Body of pancreas (tissue), 4 donors: ENCODE measurements around the gene SRRM2. TPM values are rescaled to one million over a fixed set of nuclear protein-coding genes. Genes with fewer than 3 reads are reported as not detected.

ENCODE experiments used
- ATAC-seq: fragments of 150-250 bp; one replicate; pipeline ENCODE4 v1.9.1; 2016
- DNase-seq, 4 donors: peaks; one replicate each; pipeline ENCODE4 v3.0.0-alpha.2; 2019
- H3K27ac ChIP-seq, 4 donors: fragments of 200-600 bp; sonication (generic); 1 replicate in 3 of 4; 2 replicates in 1 of 4; pipeline versions ENCODE4 v1.5.1 to v1.6.1; 2016 to 2019; ENCODE audit warnings: mild to moderate bottlenecking in 1 of 4, mixed read lengths in 1 of 4, moderate library complexity in 1 of 4
- H3K27me3 ChIP-seq, 2 donors: fragments of 200-600 bp; sonication (generic); one replicate each; pipeline ENCODE4 v1.6.0; 2016; ENCODE audit warnings: mild to moderate bottlenecking in 1 of 2
- H3K36me3 ChIP-seq, 2 donors: fragments of 200-600 bp; sonication (generic); replicated peaks in 1 of 2; 2 replicates each; pipeline ENCODE4 v1.5.1; 2016; ENCODE audit warnings: low read depth in 2 of 2; ENCODE audit not compliant: insufficient read depth in 1 of 2
- H3K4me1 ChIP-seq: fragments of 200-600 bp; sonication (generic); one replicate; pipeline ENCODE4 v1.6.0; 2016
- H3K4me3 ChIP-seq, 2 donors: fragments of 200-600 bp; sonication (generic); 1 replicate in 1 of 2; 2 replicates in 1 of 2; pipeline ENCODE4 v1.5.1; 2016 to 2019
- H3K9me3 ChIP-seq, 3 donors: fragments of 200-600 bp; sonication (generic); 1 replicate in 2 of 3; 2 replicates in 1 of 3; pipeline ENCODE4 v1.5.1; 2016
- POLR2A ChIP-seq, 3 donors: fragments of 450-650 bp; IDR thresholded peaks; one replicate each; pipeline ENCODE4 v1.6.1; 2016; ENCODE audit warnings: antibody characterized with exemption in 3 of 3, mild to moderate bottlenecking in 2 of 3
- WGBS, 2 donors: methylation state at CpG; one replicate each; pipeline ENCODE4 v1.1.5; 2017; 5-methylcytosine and 5-hydroxymethylcytosine counted together
- intact Hi-C: fragments of 100-400 bp; cut with DNase I; formaldehyde crosslinking; loops from one replicate; pipeline ENCODE4 v1.15.1; 2023
- total RNA-seq, 2 donors: library from RNA; depleted of rRNA; stranded (reverse); fragments of >200 nt; gene quantifications; one replicate each; pipeline ENCODE4 v1.1.0, GENCODE V29; 2016
- TF ChIP-seq, protein P1 (sequence below), 7 experiments: fragments of 450-650 bp in 4 of 7; fragments of 200-600 bp in 3 of 7; sonication (generic) in 3 of 7; IDR thresholded peaks; one replicate each; pipeline ENCODE4 v1.5.1; 2016 to 2019; ENCODE audit warnings: antibody characterized with exemption in 7 of 7

Gene SRRM2
- total RNA-seq, 2 donors from 2014 or later: 231 to 1,198 TPM

GRCh38 chr16:2775131-2775716 is 22.8 kb downstream of the SRRM2 start:
- no peak for DNase-seq
- Histone ChIP-seq H3K9me3 (no peaks in the 10 kb centered on the region), H3K4me1 (peaks cover 27% of the 10 kb centered on the region), H3K4me3 (no peak overlapping the region), H3K27ac (no peak overlapping the region), H3K36me3 (peaks cover 8 to 15% of the 10 kb centered on the region in 2 donors), H3K27me3 (no peaks in the 10 kb centered on the region)
- WGBS, 2 donors: 80 to 85% methylated on average over 5 to 7 of the region's 7 CpGs
- intact Hi-C loops: no loop called here
- no peak for TF ChIP-seq POLR2A (IDR thresholded peaks at IDR 0.05)
- TF ChIP-seq, protein P1, sequence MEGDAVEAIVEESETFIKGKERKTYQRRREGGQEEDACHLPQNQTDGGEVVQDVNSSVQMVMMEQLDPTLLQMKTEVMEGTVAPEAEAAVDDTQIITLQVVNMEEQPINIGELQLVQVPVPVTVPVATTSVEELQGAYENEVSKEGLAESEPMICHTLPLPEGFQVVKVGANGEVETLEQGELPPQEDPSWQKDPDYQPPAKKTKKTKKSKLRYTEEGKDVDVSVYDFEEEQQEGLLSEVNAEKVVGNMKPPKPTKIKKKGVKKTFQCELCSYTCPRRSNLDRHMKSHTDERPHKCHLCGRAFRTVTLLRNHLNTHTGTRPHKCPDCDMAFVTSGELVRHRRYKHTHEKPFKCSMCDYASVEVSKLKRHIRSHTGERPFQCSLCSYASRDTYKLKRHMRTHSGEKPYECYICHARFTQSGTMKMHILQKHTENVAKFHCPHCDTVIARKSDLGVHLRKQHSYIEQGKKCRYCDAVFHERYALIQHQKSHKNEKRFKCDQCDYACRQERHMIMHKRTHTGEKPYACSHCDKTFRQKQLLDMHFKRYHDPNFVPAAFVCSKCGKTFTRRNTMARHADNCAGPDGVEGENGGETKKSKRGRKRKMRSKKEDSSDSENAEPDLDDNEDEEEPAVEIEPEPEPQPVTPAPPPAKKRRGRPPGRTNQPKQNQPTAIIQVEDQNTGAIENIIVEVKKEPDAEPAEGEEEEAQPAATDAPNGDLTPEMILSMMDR (IDR thresholded peaks at IDR 0.05): no peak
- ATAC-seq: no peak

GRCh38 chr16:2775765-2776499 is 23.5 kb downstream of the SRRM2 start:
- intact Hi-C loops: no loop called here

DNA sequence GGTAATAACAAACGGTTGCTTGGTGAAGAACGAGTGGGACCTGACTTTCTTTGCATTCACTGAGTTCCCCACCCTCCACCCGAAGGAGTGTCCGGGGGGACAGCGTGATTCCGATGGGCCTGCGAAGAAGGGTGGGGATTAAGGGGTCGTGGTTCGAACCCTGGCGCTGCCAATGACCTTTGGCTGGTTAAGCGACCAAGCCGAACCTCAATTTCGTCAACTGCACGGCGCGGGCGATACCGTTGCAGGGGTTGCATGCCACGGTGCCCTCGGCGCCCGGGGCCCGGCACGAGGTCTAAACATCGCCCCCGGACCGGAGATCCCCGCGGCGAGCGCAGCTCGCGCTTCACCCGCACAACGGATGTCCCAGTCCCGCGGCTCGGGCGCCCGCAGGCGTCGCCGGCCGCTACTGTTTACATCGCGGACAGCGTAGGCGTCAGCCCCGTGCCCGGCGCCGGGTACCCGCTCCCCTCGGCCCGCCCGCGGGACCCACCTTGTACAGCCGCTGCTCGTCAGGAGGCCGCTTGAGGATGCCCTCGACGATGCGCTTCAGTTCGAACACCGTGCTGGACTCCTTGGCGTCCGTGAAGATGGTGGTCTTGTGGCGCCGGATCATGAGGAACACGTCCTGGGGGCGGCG is 24.2 kb downstream of the SRRM2 start:
- Histone ChIP-seq H3K36me3 (peaks cover 0 to 3% of the 10 kb centered on the region in 2 donors), H3K27me3 (no peaks in the 10 kb centered on the region), H3K4me1 (peaks cover 27% of the 10 kb centered on the region), H3K27ac (peak overlapping the region; percentile 39 to 99 (median 69)), H3K4me3 (peak overlapping the region; percentile 75 to 79), H3K9me3 (no peaks in the 10 kb centered on the region)
- TF ChIP-seq, protein P1 (IDR thresholded peaks at IDR 0.05): no peak
- no peak for TF ChIP-seq POLR2A (IDR thresholded peaks at IDR 0.05)
- WGBS, 2 donors: 0 to 2% methylated on average over 9 to 72 of the region's 72 CpGs
- ATAC-seq (peak; percentile 15), DNase-seq (no peak)
- intact Hi-C loops: no loop called here

More at GRCh38 chr16:2775765-2776499, 23.5 kb downstream of the SRRM2 start:
- H3K9me3 ChIP-seq: no peaks in the 10 kb centered on the region
- ATAC-seq (no peak), DNase-seq (no peak)
- H3K36me3 ChIP-seq: peaks cover 1 to 8% of the 10 kb centered on the region in 2 donors
- H3K4me1 ChIP-seq: peaks cover 27% of the 10 kb centered on the region
- 42 to 44% methylated on average over 11 of the region's 11 CpGs for WGBS, 2 donors
- H3K27ac ChIP-seq: peak overlapping the region in 1 of 4 donors; percentile 63
- H3K4me3 ChIP-seq: peak overlapping the region; percentile 75 to 79
- TF ChIP-seq POLR2A (IDR thresholded peaks at IDR 0.05): no peak
- no peaks in the 10 kb centered on the region for H3K27me3 ChIP-seq

DNA sequence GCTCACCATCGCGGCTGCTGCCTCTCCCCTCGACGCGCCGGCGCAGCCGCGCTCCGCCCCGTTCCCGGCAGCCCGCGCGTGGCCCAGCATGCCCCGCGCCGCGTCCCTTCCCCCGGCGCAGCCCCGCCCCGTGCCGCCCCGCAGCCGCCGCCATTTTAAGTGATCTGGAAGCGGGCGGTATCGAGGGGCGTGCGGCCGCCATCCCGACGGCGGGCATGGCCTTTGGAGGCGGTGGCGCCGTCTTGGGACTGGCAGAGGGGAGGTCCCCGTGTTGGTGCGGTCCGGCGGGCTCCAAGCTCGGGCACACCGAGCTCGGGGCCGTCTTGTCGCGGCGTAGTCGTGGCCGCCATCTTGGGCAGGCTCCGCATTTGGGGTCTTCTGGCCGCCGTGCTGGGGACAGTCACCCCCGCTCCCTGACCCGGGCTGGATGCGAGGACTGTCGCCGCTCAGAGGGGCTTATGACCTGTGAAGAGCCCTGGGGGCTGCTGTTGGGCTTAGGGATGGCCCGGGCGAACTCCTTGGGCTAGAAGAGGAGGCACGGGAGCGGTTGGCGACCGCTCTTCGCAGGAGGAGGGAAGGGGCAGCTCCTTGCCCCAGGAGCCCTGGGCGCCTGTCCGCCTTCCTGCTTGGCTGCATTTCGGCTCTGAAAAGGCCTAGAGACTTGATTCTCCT is 24.9 kb downstream of the SRRM2 start, which contains the start of gene ELOB:
Gene ELOB, minus strand, starts transcription at position 50 of the 672 bp plus-strand sequence. Its CDS starts 41 bp downstream, at position 9.
- peak within 1 kb of the TSS; percentile 79 to 97 for H3K4me3 ChIP-seq
- DNase-seq: peak; percentile 86 to 89 (median 88)
- H3K36me3 ChIP-seq: peaks cover 0 to 2% of the 10 kb centered on the region in 2 donors
- ATAC-seq: peak; percentile 96
- TF ChIP-seq POLR2A (IDR thresholded peaks at IDR 0.05): peak; percentile 65 to 73 (median 70)
- TF ChIP-seq, protein P1 (IDR thresholded peaks at IDR 0.05): no peak
- H3K9me3 ChIP-seq: no peaks in the 10 kb centered on the region
- no peaks in the 10 kb centered on the region for H3K27me3 ChIP-seq
- intact Hi-C loops: no loop called here
- peak within 1 kb of the TSS; percentile 98 to 100 (median 100) for H3K27ac ChIP-seq
- H3K4me1 ChIP-seq: peaks cover 27% of the 10 kb centered on the region
- 0% methylated on average over 60 of the region's 70 CpGs; no CpG with 5 or more reads in 1 of the 2 donors for whole genome bisulfite sequencing, 2 donors
